GM21515 (cell line): Measurements from ENCODE around the gene CDH8.
"Not testable (repeated sequence)": the region's sequence is repeated elsewhere in the genome, so short reads cannot be mapped to it uniquely, and the experiment has no call there.

Experiments
- ATAC-seq: cut with Tn5 transposase; IDR thresholded peaks from one replicate; pipeline ENCODE4 v1.9.1; 2021; ENCODE audit not compliant: unreplicated experiment

CDH8 gene

GRCh38 chr16:61797961-61798507 lies 238.2 kb downstream of the CDH8 start:
- no peak for ATAC-seq

DNA sequence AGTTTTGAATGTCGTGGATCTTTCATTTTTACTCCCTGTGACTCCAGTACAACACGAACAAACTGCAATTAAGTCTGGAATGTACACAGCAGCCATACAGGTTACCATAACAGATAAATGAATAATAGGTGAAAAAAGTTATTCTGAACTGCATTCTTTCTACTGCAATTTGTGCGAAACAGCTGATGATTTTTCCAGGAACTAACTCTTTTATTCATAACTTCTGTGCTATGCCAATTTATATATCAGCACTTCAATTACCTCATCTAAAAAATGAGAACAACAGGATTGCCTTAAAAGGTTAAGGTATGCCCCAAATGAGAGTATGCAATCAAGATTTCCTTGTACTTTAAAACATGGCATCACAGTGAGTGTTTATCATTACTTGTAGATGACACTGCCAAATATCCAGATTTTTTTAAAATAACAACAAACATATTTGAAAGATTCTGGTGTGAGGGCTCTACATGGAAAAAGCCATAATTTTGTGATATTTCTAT lies 238.9 kb downstream of the CDH8 start:
- ATAC-seq = no peak

GRCh38 chr16:61792194-61792909 lies 243.9 kb downstream of the CDH8 start:
- ATAC-seq = no peak

DNA sequence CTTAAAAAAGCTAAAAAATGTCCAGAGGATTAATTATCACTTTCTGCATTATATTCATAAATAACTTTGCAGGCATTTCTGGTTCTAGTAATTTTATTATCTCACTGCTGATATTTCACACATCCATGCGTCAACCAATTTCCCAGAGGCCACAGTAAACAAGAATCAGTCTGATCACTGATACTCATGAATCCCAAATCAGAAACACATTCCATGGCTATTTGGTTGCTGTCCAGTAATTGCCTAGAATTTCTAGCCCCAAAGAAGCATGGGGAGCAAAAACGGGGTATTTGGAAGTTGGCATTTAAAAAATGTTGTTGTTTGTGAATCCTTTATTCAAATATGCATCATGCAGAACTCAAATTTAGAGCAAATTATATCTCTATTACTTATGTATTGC lies 244.8 kb downstream of the CDH8 start:
- no peak for ATAC-seq

DNA sequence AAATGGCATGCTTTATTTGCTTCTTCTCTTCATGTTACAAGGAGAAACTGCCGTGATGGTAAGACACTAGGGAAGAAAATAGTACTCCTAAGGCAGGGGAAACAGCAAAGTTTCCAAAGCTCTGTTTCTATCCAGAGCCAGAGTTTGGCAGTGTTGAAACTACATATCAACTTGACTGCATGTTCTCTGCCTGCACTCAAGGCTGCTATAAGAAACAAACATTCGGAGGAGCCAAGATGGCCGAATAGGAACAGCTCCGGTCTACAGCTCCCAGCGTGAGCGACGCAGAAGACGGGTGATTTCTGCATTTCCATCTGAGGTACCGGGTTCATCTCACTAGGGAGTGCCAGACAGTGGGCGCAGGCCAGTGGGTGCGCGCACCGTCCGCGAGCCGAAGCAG lies 254.4 kb downstream of the CDH8 start:
- not testable (repeated sequence) for ATAC-seq

DNA sequence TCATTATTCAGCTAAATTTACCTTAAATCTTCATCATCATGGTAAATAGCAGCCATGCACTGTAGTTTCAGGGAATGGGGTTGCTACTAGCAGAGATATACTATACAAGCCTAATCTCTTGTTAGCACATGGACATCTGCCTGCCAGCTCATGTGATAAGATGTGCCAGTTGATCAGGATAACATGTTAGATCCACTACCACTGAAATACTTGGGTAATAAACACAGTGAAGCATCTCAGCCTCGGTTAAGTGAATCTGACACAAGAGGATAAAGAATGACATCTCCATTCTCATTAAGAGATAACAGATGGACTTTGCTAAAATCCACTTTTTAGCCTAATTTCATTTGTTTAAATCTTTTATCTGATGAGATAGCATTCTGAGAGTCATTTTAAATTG lies 256.1 kb downstream of the CDH8 start:
- no peak for ATAC-seq

- ATAC-seq = no peak
These were observed 265.9 kb downstream of the CDH8 start for GRCh38 chr16:61770301-61770700.

DNA sequence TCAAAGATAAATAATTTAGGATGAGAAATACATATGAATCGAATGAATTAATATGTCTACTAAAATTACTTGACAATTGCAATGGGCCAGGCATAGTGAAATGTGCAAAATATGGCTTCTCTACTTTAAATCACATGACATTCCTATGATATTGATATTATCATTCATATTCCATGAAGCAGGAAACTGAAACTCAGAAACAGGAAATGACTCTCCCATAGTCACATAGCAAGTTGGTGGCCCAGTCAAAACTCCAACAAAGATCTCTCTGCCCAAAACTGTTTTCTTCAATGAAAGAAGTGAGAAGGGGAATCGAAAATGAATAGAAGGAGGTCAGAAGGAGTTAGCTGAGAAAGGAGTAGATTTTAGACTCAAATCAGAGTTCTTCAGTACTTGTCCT lies 272.2 kb downstream of the CDH8 start:
- ATAC-seq = no peak

- ATAC-seq = no peak
These were observed 273.2 kb downstream of the CDH8 start for GRCh38 chr16:61763013-61763412.

- ATAC-seq = no peak
These were observed 305.2 kb downstream of the CDH8 start for GRCh38 chr16:61730997-61731396.

- ATAC-seq = no peak
These were observed 309.5 kb downstream of the CDH8 start for GRCh38 chr16:61726701-61727100.

- ATAC-seq = no peak
These were observed 310.1 kb downstream of the CDH8 start for GRCh38 chr16:61726125-61726524.

DNA sequence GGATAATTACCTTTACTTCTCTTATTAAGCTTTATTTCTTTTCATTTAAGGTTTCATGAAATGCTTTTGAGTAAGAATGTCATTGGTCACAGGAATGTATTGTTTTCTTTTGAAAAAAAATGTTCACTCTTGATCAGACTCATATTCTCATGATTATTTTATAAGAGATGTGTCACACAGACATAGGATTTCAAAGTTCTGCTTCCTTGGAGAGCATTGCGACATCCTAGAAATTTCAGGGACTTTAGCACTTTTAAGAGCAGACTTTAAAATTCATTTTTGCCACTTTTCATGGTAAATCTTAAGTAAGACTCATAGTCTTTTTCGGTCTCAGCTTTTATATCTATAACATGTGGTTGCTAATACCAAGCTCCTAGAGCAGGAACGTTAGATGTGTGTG lies 314.7 kb downstream of the CDH8 start:
- ATAC-seq = no peak

- no peak for ATAC-seq
These were observed 320.8 kb downstream of the CDH8 start for GRCh38 chr16:61715393-61715792.

DNA sequence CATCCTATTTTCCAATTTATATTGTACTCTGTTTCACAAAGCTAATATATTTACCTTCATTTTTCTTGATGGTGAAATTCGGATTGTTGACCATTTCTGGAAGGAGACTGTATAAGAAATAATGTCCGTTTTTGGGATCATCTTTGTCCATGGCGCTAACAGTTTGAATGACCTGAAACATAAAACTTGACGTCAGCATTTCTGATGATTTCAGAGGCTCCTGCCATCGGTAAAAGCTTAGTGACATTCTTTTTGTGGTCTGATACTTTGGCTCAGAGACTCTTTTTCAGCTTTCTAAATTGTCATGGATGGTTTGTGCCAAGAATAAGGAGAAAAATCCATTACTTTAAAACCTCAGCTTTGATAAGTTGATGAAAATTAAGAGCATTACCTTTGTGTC lies 322.5 kb downstream of the CDH8 start:
- no peak for ATAC-seq

DNA sequence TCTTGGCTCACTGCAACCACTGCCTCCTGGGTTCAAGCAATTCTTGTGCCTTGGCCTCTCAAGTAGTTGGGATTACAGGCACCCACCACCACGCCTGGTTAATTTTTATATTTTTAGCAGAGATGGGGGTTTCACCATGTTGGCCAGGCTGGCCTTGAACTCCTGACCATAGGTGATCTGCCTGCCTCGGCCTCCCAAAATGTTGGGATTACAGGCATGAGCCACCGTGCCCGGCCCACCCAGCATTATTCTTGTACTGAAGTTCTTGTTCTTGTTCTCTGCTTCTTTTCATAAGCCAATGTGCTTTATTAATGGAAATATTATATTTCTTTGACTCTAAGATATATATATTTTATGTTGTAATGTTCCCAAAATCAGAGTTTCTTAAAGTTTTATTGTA lies 336.6 kb downstream of the CDH8 start:
- not testable (repeated sequence) for ATAC-seq

- ATAC-seq = no peak
These were observed 351.7 kb downstream of the CDH8 start for GRCh38 chr16:61684541-61684940.

DNA sequence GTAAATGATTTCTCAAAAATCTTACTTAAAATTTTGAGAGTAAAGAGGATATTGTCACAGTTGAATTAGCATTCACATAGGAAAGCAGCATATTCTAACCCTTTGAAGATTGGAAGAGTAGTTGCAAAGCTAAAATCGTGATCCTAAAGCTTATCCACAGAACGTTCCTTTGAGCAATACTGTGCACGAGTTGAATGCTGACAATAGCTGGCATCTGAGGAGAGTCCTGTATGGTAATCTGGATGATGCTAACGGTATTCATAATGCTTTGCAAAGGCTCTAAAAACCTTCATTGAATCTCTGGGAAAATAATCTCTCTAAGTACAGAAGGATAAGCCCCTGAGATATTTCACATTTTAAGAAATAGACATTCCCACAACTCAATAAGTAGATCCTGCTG lies 354.6 kb downstream of the CDH8 start:
- no peak for ATAC-seq

- ATAC-seq = no peak
These were observed 355.1 kb downstream of the CDH8 start for GRCh38 chr16:61681124-61681523.

GRCh38 chr16:61678182-61678581 lies 358.1 kb downstream of the CDH8 start:
- no peak for ATAC-seq

- ATAC-seq = no peak
These were observed 358.5 kb downstream of the CDH8 start for GRCh38 chr16:61677776-61678175.

GRCh38 chr16:61676740-61677139 lies 359.5 kb downstream of the CDH8 start:
- ATAC-seq = no peak

DNA sequence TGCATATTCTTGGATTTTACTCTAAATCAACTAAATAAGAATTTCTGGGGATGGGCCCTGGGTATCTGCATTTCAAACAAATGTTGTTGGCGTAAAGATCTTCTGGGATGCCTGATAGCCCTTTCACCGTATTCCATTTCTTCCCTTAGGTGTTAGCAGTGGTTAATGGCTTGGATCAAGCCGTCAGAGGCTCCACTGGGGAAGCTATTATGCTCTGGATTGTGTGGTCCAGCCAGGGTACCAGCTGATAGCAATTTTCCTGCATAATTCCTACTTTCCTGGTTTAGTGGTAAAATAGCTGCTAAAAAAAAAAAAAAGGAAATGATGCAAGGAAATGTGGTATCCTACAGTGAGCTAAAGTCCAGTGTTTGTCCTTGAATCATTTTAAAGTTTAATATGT lies 365.1 kb downstream of the CDH8 start:
- no peak for ATAC-seq
